D721Med (cell line): ENCODE results near the gene MAIP1.

Source experiments
- DNase-seq: peaks from one replicate; pipeline ENCODE4 v3.0.0; 2011; ENCODE audit warnings: low spot score; ENCODE audit not compliant: insufficient read length
- FAIRE-seq: peaks from 2 replicates; lab custom pipeline; 2011; peaks lifted over from hg19 to GRCh38; lab: Jason Lieb, UNC
- TF ChIP-seq, protein P1 (sequence below): IDR thresholded peaks from 2 replicates; pipeline ENCODE4 v1.5.1; 2012; ENCODE audit warnings: mild to moderate bottlenecking, control low read depth; ENCODE audit not compliant: insufficient read depth; ENCODE audit errors: missing control alignments

MAIP1 gene

DNA sequence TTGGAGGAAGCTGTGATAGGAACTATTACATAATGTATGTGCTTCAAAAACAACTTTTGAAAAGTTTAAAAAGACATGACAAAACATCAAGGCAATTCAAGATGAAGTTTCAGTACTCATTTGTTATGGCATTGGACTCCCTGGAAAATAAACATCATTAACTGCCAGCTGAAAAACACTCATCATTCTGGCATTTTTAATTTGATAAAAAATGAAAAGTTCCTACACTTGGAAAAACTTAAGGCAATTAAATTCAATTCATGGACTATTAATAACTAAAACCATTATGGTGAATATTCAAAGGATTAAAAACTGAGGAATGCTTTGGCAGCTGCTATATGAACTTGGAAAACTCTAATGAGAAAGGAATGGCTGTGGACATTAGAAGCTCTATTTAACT lies 8.5 kb upstream of the MAIP1 start:
- DNase-seq = no peak
- TF ChIP-seq, protein P1, sequence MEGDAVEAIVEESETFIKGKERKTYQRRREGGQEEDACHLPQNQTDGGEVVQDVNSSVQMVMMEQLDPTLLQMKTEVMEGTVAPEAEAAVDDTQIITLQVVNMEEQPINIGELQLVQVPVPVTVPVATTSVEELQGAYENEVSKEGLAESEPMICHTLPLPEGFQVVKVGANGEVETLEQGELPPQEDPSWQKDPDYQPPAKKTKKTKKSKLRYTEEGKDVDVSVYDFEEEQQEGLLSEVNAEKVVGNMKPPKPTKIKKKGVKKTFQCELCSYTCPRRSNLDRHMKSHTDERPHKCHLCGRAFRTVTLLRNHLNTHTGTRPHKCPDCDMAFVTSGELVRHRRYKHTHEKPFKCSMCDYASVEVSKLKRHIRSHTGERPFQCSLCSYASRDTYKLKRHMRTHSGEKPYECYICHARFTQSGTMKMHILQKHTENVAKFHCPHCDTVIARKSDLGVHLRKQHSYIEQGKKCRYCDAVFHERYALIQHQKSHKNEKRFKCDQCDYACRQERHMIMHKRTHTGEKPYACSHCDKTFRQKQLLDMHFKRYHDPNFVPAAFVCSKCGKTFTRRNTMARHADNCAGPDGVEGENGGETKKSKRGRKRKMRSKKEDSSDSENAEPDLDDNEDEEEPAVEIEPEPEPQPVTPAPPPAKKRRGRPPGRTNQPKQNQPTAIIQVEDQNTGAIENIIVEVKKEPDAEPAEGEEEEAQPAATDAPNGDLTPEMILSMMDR = no peak
- no peak for FAIRE-seq

DNA sequence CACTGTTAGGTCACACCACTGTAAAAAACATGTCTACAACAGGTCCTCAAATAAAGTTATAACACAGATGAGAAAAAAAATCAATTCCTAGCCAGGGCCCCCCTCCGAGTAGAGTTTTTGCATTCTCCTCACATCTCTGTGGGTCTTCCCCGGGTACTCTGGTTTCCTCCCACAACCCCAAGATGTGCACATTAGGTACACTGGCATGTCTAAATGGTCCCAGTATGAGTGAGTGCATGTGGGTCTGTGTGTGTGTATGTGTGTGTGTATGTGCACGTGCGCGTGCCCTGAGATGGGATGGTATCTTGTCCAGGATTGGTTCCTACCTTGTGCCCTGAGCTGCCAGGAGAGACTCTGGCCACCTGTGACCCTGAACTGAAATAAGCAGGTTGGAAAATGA lies 5.0 kb upstream of the MAIP1 start:
- TF ChIP-seq, protein P1 = no peak
- FAIRE-seq (no peak), DNase-seq (no peak)

GRCh38 chr2:199951023-199951422 lies 4.4 kb upstream of the MAIP1 start:
- FAIRE-seq (no peak), DNase-seq (no peak)
- TF ChIP-seq, protein P1 = no peak

- TF ChIP-seq, protein P1 = no peak
- FAIRE-seq (no peak), DNase-seq (peak; percentile 36)
Observed at GRCh38 chr2:199955007-199955338, 409 bp upstream of the MAIP1 start.

DNA sequence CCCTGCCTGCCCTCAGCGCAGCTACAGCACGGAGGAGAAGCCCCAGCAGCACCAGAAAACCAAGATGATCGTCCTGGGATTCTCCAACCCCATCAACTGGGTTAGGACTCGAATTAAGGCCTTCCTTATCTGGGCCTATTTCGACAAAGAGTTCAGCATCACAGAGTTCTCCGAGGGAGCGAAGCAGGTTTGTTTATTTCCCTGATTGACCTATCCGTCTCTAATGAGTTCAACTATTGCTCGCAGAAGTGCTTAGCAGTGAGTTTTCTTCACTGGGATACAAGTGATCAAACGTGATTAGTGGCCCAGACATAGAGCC lies 639 bp downstream of the MAIP1 start:
- DNase-seq = no peak
- FAIRE-seq = no peak
- TF ChIP-seq, protein P1 = no peak

- DNase-seq = no peak
- TF ChIP-seq, protein P1 = no peak
- FAIRE-seq = no peak
Observed at GRCh38 chr2:199958014-199958413, 2.6 kb downstream of the MAIP1 start.

DNA sequence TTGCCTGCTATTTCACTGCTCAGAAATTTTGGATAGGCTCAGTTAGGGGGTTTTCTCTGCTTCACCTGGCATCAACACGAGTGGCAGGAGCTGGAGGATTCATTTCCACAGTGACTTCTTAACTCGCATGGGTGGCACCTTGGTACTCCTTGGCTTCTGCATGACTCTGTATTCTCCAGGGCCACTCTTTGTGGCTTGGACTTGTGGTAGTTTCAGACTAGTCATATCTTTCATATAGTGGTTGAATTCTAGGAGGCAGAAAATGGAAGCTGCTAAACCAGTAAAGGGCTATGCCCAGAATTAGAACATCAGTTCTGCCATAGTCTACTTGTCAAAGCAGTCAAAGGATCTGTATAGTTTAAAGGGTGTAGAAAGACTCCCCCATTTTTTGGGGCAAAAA lies 6.8 kb downstream of the MAIP1 start:
- DNase-seq = no peak
- FAIRE-seq = no peak
- TF ChIP-seq, protein P1 = no peak
